Measurements from ENCODE around the gene ELAC2.

Gene ELAC2

GRCh38 chr17:12994341-12995074 lies 23.3 kb downstream of the ELAC2 start:
- DNase-seq (ENCODE audit: low read depth), result no peak
- H3K4me3 ChIP-seq (ENCODE audit: low read length), result no peak overlapping the region
- no peak for TF ChIP-seq CTCF (IDR thresholded peaks at IDR 0.05; ENCODE audit: insufficient read depth, low read depth, low read length, missing control alignments)

DNA sequence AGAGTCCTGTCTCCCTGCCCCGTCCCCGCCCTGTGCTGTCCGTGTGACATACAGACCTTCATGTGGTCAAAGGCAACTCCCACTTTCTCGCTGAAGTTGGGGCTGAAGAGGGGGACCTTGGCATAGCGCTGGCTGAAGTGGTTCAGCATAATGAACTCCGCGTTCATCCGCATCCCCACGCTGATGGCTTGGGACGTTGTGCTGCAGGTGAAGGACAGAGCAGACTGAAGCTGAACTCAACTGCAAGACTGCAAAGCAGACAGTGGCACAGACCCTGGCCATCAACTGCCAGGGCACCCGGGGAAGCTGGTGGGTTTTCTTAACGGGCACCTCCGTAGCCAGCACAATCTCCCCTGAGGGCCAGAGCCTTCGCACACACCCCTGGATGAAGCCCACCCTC lies 24.2 kb downstream of the ELAC2 start:
- DNase-seq (ENCODE audit: low read depth), result no peak
- no peak for TF ChIP-seq CTCF (IDR thresholded peaks at IDR 0.05; ENCODE audit: insufficient read depth, low read depth, low read length, missing control alignments)
- H3K4me3 ChIP-seq (ENCODE audit: low read length), result no peak overlapping the region

DNA sequence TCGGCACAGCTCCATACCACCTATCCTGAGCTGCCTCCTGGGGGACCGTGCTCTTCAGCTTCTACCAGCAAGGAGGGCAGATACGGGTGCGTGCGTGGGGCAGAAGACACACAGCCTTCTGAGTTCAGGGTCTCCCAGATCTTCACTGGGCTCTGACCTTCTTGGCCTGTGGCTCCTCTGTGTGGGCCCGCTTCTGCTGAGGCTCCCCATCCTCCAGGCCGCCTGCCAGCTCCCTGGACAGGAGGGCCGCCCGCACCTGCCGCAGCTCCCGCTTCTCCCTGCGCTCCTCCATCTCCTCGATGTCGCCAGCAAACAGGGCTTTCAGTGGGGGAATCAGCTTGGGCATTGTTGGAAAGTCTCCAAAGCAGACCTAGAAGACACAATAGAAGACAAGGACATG lies 25.2 kb downstream of the ELAC2 start:
- no peak for TF ChIP-seq CTCF (IDR thresholded peaks at IDR 0.05; ENCODE audit: insufficient read depth, low read depth, low read length, missing control alignments)
- DNase-seq (ENCODE audit: low read depth), result no peak
- H3K4me3 ChIP-seq (ENCODE audit: low read length), result no peak overlapping the region

- no peak for DNase-seq (ENCODE audit: low read depth)
- no peak for TF ChIP-seq CTCF (IDR thresholded peaks at IDR 0.05; ENCODE audit: insufficient read depth, low read depth, low read length, missing control alignments)
- H3K4me3 ChIP-seq (ENCODE audit: low read length), result no peak overlapping the region
Observed at GRCh38 chr17:12990926-12991325, 26.9 kb downstream of the ELAC2 start.

GRCh38 chr17:12990041-12990808 lies 27.6 kb downstream of the ELAC2 start:
- no peak overlapping the region for H3K4me3 ChIP-seq (ENCODE audit: low read length)
- DNase-seq (ENCODE audit: low read depth), result no peak
- TF ChIP-seq CTCF (IDR thresholded peaks at IDR 0.05; ENCODE audit: insufficient read depth, low read depth, low read length, missing control alignments), result no peak

DNA sequence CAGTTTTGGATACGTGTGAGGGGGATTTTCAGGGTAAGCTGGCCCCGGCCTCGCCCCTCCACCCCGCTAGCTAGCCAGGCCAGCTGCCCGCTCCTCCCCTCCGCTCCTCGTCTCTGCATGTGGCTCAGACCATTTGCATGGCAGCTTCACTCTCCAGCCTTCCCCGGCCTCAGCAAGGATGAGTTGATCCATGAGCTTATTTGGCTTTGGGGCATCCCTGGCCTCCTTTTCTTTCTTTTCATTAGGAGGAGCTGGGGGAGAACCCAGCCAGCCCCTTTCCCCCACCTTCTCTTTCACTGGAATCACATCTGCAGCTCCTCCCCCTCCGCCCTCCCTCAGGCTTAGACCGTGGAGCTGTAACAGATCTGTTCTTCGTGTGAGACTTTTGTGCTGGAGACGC lies 30.7 kb downstream of the ELAC2 start:
- no peak overlapping the region for H3K4me3 ChIP-seq (ENCODE audit: low read length)
- DNase-seq (ENCODE audit: low read depth), result no peak
- no peak for TF ChIP-seq CTCF (IDR thresholded peaks at IDR 0.05; ENCODE audit: insufficient read depth, low read depth, low read length, missing control alignments)
